Keratinocyte (primary cell): ENCODE data around the gene IFT88. TPM values are rescaled to one million over a fixed set of nuclear protein-coding genes. Genes with fewer than 3 reads are reported as not detected.
A peak's percentile ranks its signal among the peaks of the same experiment; 100 is the strongest.

Experiments
- DNase-seq: peaks from one replicate; pipeline ENCODE4 v3.0.0-alpha.2; 2011; ENCODE audit warnings: low read depth, missing footprints, low spot score
- FAIRE-seq: peaks from 2 replicates; lab custom pipeline; 2011; peaks lifted over from hg19 to GRCh38; lab: Jason Lieb, UNC
- H2AFZ ChIP-seq: 2 replicates; pipeline ENCODE4 v1.6.0; 2012; ENCODE audit warnings: low read length, control low read depth, inconsistent platforms; ENCODE audit not compliant: control insufficient read depth
- H3K27ac ChIP-seq: 2 replicates; pipeline ENCODE4 v1.5.1; 2011; ENCODE audit warnings: low read length; ENCODE audit not compliant: control insufficient read depth, insufficient read depth
- H3K27me3 ChIP-seq: 3 replicates; pipeline ENCODE4 v1.6.0; 2011; ENCODE audit warnings: low read length; ENCODE audit not compliant: control insufficient read depth, insufficient read depth; ENCODE audit errors: extremely low read depth
- H3K36me3 ChIP-seq, 2 experiments: 2 replicates in 1 of 2; 3 replicates in 1 of 2; pipeline ENCODE4 v1.5.1; 2011; ENCODE audit warnings: low read length in 2 of 2, mild to moderate bottlenecking in 1 of 2; ENCODE audit not compliant: control insufficient read depth in 2 of 2, insufficient read depth in 2 of 2; ENCODE audit errors: extremely low read depth in 1 of 2
- H3K4me1 ChIP-seq: 3 replicates; pipeline ENCODE4 v1.5.1; 2011; ENCODE audit warnings: low read length; ENCODE audit not compliant: control insufficient read depth, insufficient read depth; ENCODE audit errors: extremely low read depth
- H3K4me2 ChIP-seq: 3 replicates; pipeline ENCODE4 v1.6.0; 2011; ENCODE audit warnings: low read depth, low read length; ENCODE audit not compliant: control insufficient read depth, insufficient read depth; ENCODE audit errors: extremely low read depth
- H3K4me3 ChIP-seq, 3 experiments: fragments of 200-600 bp in 1 of 3; sonication (generic) in 1 of 3; 2 replicates in 2 of 3; 3 replicates in 1 of 3; pipeline ENCODE4 v1.5.1; 2011 to 2016; ENCODE audit warnings: low read length in 3 of 3, mild to moderate bottlenecking in 3 of 3, control low read depth in 2 of 3, inconsistent platforms in 1 of 3, low read depth in 1 of 3, mixed read lengths in 1 of 3, mixed run types in 1 of 3, moderate library complexity in 1 of 3; ENCODE audit not compliant: control insufficient read depth in 2 of 3, insufficient read depth in 2 of 3; ENCODE audit errors: extremely low read depth in 1 of 3
- H3K79me2 ChIP-seq: 2 replicates; pipeline ENCODE4 v1.6.0; 2012; ENCODE audit warnings: low read length; ENCODE audit not compliant: control insufficient read depth, insufficient read depth
- H3K9ac ChIP-seq: 3 replicates; pipeline ENCODE4 v1.6.0; 2011; ENCODE audit warnings: low read length; ENCODE audit not compliant: control insufficient read depth, insufficient read depth; ENCODE audit errors: extremely low read depth
- H3K9me1 ChIP-seq: 3 replicates; pipeline ENCODE4 v1.6.0; 2011; ENCODE audit warnings: low read length; ENCODE audit not compliant: control insufficient read depth, insufficient read depth; ENCODE audit errors: extremely low read depth
- H3K9me3 ChIP-seq: 2 replicates; pipeline ENCODE4 v1.5.1; 2012; ENCODE audit warnings: low read depth, low read length; ENCODE audit not compliant: control insufficient read depth
- H4K20me1 ChIP-seq: 3 replicates; pipeline ENCODE4 v1.6.0; 2011; ENCODE audit warnings: low read length; ENCODE audit not compliant: control insufficient read depth, insufficient read depth; ENCODE audit errors: extremely low read depth
- EZH2 ChIP-seq: IDR thresholded peaks from one replicate; pipeline ENCODE4 v1.6.1; 2012; ENCODE audit warnings: inconsistent platforms, mild to moderate bottlenecking, low read length, moderate library complexity
- dilution Hi-C: fragments of 300-500 bp; cut with MboI; formaldehyde crosslinking; loops from one replicate; pipeline ENCODE4 v1.7.0; 2020; ENCODE audit warnings: low sequenced_read_pairs; ENCODE audit not compliant: extremely low pct_ligation_motif_present
- polyA plus RNA-seq, 5 experiments: library from polyadenylated mRNA; depleted of rRNA in 3 of 5; stranded (reverse) in 3 of 5; stranded (forward) in 1 of 5; unstranded in 1 of 5; fragments of >200 nt; gene quantifications; 1 replicate in 1 of 5; 2 replicates in 3 of 5; 3 replicates in 1 of 5; pipeline versions ENCODE4 v1.2.1 to v1.2.3, GENCODE V29; 2011 to 2012; ENCODE audit warnings: missing spikeins in 2 of 5, low read depth in 1 of 5, low replicate concordance in 1 of 5
- TF ChIP-seq, protein P1 (sequence below), 3 experiments: IDR thresholded peaks in 1 of 3; conservative IDR thresholded peaks in 1 of 3; optimal IDR thresholded peaks in 1 of 3; 2 replicates in 2 of 3; 3 replicates in 1 of 3; pipeline versions ENCODE3 to v1.5.1; 2011; ENCODE audit warnings: low read length in 3 of 3, mild to moderate bottlenecking in 3 of 3, moderate library complexity in 2 of 3, control low read depth in 1 of 3, inconsistent platforms in 1 of 3; ENCODE audit not compliant: insufficient read depth in 2 of 3; ENCODE audit errors: extremely low read depth in 1 of 3

The IFT88 gene
- polyA plus RNA-seq, 1 donor (not counting 4 experiments of a cell fraction or from before 2014, with no cell fraction given) = 9.5 TPM

DNA sequence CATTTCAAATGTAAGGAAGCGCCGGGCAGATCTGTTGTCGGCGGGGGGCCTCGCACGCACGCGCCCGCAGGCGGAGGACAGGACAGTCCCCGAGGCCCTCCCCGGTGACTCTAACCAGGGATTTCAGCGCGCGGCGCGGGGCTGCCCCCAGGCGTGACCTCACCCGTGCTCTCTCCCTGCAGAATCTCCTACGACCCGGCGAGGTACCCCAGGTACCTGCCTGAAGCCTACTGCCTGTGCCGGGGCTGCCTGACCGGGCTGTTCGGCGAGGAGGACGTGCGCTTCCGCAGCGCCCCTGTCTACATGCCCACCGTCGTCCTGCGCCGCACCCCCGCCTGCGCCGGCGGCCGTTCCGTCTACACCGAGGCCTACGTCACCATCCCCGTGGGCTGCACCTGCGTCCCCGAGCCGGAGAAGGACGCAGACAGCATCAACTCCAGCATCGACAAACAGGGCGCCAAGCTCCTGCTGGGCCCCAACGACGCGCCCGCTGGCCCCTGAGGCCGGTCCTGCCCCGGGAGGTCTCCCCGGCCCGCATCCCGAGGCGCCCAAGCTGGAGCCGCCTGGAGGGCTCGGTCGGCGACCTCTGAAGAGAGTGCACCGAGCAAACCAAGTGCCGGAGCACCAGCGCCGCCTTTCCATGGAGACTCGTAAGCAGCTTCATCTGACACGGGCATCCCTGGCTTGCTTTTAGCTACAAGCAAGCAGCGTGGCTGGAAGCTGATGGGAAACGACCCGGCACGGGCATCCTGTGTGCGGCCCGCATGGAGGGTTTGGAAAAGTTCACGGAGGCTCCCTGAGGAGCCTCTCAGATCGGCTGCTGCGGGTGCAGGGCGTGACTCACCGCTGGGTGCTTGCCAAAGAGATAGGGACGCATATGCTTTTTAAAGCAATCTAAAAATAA is 154.7 kb downstream of the IFT88 start:
- no peak for FAIRE-seq
- TF ChIP-seq EZH2 = peak; percentile 56
- TF ChIP-seq, protein P1, sequence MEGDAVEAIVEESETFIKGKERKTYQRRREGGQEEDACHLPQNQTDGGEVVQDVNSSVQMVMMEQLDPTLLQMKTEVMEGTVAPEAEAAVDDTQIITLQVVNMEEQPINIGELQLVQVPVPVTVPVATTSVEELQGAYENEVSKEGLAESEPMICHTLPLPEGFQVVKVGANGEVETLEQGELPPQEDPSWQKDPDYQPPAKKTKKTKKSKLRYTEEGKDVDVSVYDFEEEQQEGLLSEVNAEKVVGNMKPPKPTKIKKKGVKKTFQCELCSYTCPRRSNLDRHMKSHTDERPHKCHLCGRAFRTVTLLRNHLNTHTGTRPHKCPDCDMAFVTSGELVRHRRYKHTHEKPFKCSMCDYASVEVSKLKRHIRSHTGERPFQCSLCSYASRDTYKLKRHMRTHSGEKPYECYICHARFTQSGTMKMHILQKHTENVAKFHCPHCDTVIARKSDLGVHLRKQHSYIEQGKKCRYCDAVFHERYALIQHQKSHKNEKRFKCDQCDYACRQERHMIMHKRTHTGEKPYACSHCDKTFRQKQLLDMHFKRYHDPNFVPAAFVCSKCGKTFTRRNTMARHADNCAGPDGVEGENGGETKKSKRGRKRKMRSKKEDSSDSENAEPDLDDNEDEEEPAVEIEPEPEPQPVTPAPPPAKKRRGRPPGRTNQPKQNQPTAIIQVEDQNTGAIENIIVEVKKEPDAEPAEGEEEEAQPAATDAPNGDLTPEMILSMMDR (optimal IDR thresholded peaks at IDR 0.05 in 1 of 3, IDR thresholded peaks at IDR 0.05 in 1 of 3, conservative IDR thresholded peaks at IDR 0.05 in 1 of 3; ENCODE audit: extremely low read depth in 1 of 3, insufficient read depth in 2 of 3, low read length in 3 of 3) = no peak
- H3K36me3 ChIP-seq = no peaks in the 10 kb centered on the region
- no peaks in the 10 kb centered on the region for H4K20me1 ChIP-seq
- H3K9me1 ChIP-seq = no peaks in the 10 kb centered on the region
- no peaks in the 10 kb centered on the region for H3K9me3 ChIP-seq
- peak overlapping the region; percentile 63 for H2AFZ ChIP-seq
- peaks cover 22% of the 10 kb centered on the region for H3K27me3 ChIP-seq
- DNase-seq = no peak
- dilution Hi-C loops = no loop called here
- no peak overlapping the region for H3K27ac ChIP-seq
- peaks cover 4% of the 10 kb centered on the region for H3K4me1 ChIP-seq
- H3K9ac ChIP-seq = peak overlapping the region; percentile 22
- no peaks in the 10 kb centered on the region for H3K79me2 ChIP-seq
- H3K4me3 ChIP-seq = peak overlapping the region; percentile 20 to 54 (median 53)
- peak overlapping the region; percentile 86 for H3K4me2 ChIP-seq

DNA sequence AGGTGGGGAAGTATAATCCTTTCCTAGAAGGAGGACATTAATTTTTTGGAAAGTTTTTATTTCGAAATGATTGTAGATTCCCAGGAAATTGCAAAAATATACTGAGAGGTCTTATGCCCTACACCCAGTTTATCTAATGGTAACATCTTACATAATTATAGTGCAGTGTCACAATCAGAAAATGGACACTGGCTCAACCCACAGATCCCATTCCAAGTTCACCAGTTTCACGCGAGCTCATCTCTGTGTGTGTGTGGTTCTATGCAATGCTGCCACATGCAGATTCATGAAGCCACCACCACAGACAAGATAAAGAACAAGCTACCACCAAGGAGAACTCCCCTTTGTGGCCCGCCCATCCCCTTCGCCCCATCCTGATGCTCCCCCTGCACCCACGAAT is 160.9 kb downstream of the IFT88 start:
- dilution Hi-C loops = no loop called here
- Histone ChIP-seq H3K27me3 (no peaks in the 10 kb centered on the region), H3K4me1 (no peaks in the 10 kb centered on the region), H3K27ac (no peak overlapping the region), H4K20me1 (no peaks in the 10 kb centered on the region), H3K4me2 (no peak overlapping the region), H3K9me3 (no peaks in the 10 kb centered on the region), H3K9me1 (no peaks in the 10 kb centered on the region), H3K36me3 (no peaks in the 10 kb centered on the region), H3K79me2 (no peaks in the 10 kb centered on the region), H2AFZ (no peak overlapping the region), H3K9ac (no peak overlapping the region), H3K4me3 (no peak overlapping the region)
- no peak for TF ChIP-seq EZH2
- TF ChIP-seq, protein P1 (optimal IDR thresholded peaks at IDR 0.05 in 1 of 3, IDR thresholded peaks at IDR 0.05 in 1 of 3, conservative IDR thresholded peaks at IDR 0.05 in 1 of 3; ENCODE audit: extremely low read depth in 1 of 3, insufficient read depth in 2 of 3, low read length in 3 of 3) = no peak
- FAIRE-seq (no peak), DNase-seq (no peak)
